Right lobe of liver (tissue), 6 donors: ENCODE measurements around the gene DNAH14. TPM values are rescaled to one million over a fixed set of nuclear protein-coding genes. Genes with fewer than 3 reads are reported as not detected.

Source experiments
- ATAC-seq, 4 donors: fragments of 200-7000 bp; cut with Tn5 transposase; one replicate each; pipeline ENCODE4 v1.9.1; 2020; ENCODE audit warnings: mild to moderate bottlenecking in 4 of 4, moderate library complexity in 4 of 4
- DNase-seq, 3 donors: peaks; one replicate each; pipeline ENCODE4 v3.0.0-alpha.2; 2020
- H3K27ac ChIP-seq, 3 donors: fragments of 200-600 bp; one replicate each; pipeline ENCODE4 v1.8.0; 2022
- H3K27me3 ChIP-seq, 2 donors: fragments of 200-600 bp; one replicate each; pipeline ENCODE4 v1.8.0; 2022
- H3K36me3 ChIP-seq, 4 donors: fragments of 200-600 bp; sonication (generic) in 1 of 4; one replicate each; pipeline versions ENCODE4 v1.5.1 to v1.8.0; 2017 to 2022; ENCODE audit warnings: control low read depth in 1 of 4
- H3K4me1 ChIP-seq, 4 donors: fragments of 200-600 bp; sonication (generic) in 1 of 4; one replicate each; pipeline versions ENCODE4 v1.5.1 to v1.8.0; 2017 to 2022; ENCODE audit warnings: control low read depth in 1 of 4
- H3K4me3 ChIP-seq, 3 donors: fragments of 200-600 bp; one replicate each; pipeline ENCODE4 v1.8.0; 2022
- H3K9me3 ChIP-seq, 4 donors: fragments of 200-600 bp; sonication (generic) in 1 of 4; one replicate each; pipeline versions ENCODE4 v1.5.1 to v1.8.0; 2017 to 2022; ENCODE audit warnings: control low read depth in 1 of 4
- POLR2A ChIP-seq: fragments of 450-650 bp; IDR thresholded peaks from one replicate; pipeline ENCODE4 v1.6.1; 2017; ENCODE audit warnings: antibody characterized with exemption, mild to moderate bottlenecking
- WGBS: methylation state at CpG from one replicate; pipeline ENCODE4 v1.1.6; 2018; ENCODE audit warnings: low coverage, low lambda C conversion rate; ENCODE audit not compliant: insufficient coverage; ENCODE audit errors: missing lambda C conversion rate; 5-methylcytosine and 5-hydroxymethylcytosine counted together
- intact Hi-C, 2 donors: fragments of 100-400 bp; cut with DNase I; formaldehyde crosslinking; loops; one replicate each; pipeline versions ENCODE4 v1.11.2 to v1.14.1; 2022
- total RNA-seq, 6 experiments: library from RNA; depleted of rRNA in 2 of 6; stranded (reverse); fragments of >200 nt in 2 of 6; fragmentation: NEBNext Ultra II Directional in 3 of 6; extraction: Animal tissue kit (Norgen Biotek cat#: 25700) in 3 of 6; gene quantifications; one replicate each; pipeline versions ENCODE4 v1.1.0 to v1.2.4, GENCODE V29; 2016 to 2023
- TF ChIP-seq, protein P1 (sequence below), 4 donors: fragments of 200-600 bp in 3 of 4; fragments of 450-650 bp in 1 of 4; IDR thresholded peaks; one replicate each; pipeline versions ENCODE4 v1.5.1 to v1.8.0; 2016 to 2022; ENCODE audit warnings: antibody characterized with exemption in 4 of 4, mild to moderate bottlenecking in 2 of 4
- donor health status: DM: no; HTN: yes; CAD: no.
- donor health status: DM: no; HTN: no; CAD: no.
- donor health status: DM: no; HTN: no; CAD: no.
- donor health status: DM: no; HTN: yes; CAD: no.
- donor health status: DM: no; HTN: yes; CAD: no.

The DNAH14 gene
- total RNA-seq, 6 experiments from 2014 or later = 8.0 to 17.1 (median 9.7) TPM

DNA sequence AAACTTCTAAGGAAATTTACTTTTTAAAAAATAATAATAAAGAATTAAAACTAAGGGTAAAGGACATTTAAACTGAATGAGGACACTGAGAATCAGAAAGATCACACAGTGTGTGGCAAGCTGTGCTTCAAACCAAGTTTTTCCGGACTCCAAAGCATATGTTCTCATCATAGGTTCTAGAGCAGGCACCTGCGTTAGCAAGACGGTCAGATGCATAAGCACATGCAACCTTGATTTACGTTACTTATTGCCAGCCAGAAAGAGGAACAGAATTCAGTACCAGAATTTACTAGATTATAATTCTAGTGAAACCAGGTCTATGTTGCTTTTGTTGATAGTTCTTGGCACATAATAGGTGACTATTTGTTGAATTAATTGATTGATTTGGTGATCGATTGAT, 504.6 kb downstream of the DNAH14 start:
- Histone ChIP-seq H3K36me3 (no peaks in the 10 kb centered on the region), H3K27ac (no peak overlapping the region), H3K4me1 (peaks cover 0 to 3% (median 0%) of the 10 kb centered on the region in 4 donors), H3K27me3 (no peaks in the 10 kb centered on the region), H3K9me3 (peaks cover 0 to 3% (median 0%) of the 10 kb centered on the region in 4 donors), H3K4me3 (no peak overlapping the region)
- DNase-seq (no peak), ATAC-seq (no peak)
- no peak for TF ChIP-seq POLR2A
- TF ChIP-seq, protein P1, sequence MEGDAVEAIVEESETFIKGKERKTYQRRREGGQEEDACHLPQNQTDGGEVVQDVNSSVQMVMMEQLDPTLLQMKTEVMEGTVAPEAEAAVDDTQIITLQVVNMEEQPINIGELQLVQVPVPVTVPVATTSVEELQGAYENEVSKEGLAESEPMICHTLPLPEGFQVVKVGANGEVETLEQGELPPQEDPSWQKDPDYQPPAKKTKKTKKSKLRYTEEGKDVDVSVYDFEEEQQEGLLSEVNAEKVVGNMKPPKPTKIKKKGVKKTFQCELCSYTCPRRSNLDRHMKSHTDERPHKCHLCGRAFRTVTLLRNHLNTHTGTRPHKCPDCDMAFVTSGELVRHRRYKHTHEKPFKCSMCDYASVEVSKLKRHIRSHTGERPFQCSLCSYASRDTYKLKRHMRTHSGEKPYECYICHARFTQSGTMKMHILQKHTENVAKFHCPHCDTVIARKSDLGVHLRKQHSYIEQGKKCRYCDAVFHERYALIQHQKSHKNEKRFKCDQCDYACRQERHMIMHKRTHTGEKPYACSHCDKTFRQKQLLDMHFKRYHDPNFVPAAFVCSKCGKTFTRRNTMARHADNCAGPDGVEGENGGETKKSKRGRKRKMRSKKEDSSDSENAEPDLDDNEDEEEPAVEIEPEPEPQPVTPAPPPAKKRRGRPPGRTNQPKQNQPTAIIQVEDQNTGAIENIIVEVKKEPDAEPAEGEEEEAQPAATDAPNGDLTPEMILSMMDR (IDR thresholded peaks at IDR 0.05) = no peak
- WGBS = 58% methylated on average over 5 of the region's 5 CpGs
- intact Hi-C loops = no loop called here

DNA sequence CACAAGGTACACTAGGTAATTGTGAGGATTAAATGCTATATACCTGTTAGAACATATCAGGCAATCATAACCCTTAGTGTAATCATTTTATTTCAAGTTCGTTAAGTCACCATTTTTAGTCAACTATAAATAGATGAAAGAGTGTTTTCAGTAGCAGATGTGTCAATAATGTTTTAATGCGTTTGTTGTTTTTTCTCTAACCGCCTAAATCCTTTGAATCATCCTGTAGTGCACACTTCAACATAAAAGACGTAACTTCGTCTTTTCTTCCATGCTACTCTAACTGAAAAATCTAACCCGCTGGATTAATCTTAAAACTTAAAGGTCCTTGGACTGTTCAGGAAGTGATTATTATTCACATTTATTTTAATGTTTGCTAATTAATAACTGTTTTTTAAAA, 505.6 kb downstream of the DNAH14 start:
- 74% methylated on average over 6 of the region's 6 CpGs for WGBS
- no peaks in the 10 kb centered on the region for H3K27me3 ChIP-seq
- intact Hi-C loops = no loop called here
- ATAC-seq = no peak
- no peak overlapping the region for H3K4me3 ChIP-seq
- H3K27ac ChIP-seq = no peak overlapping the region
- no peak for DNase-seq
- no peak for TF ChIP-seq POLR2A
- TF ChIP-seq, protein P1 (IDR thresholded peaks at IDR 0.05) = no peak
- H3K9me3 ChIP-seq = peaks cover 0 to 3% (median 0%) of the 10 kb centered on the region in 4 donors
- H3K4me1 ChIP-seq = peaks cover 0 to 3% (median 0%) of the 10 kb centered on the region in 4 donors
- H3K36me3 ChIP-seq = no peaks in the 10 kb centered on the region

DNA sequence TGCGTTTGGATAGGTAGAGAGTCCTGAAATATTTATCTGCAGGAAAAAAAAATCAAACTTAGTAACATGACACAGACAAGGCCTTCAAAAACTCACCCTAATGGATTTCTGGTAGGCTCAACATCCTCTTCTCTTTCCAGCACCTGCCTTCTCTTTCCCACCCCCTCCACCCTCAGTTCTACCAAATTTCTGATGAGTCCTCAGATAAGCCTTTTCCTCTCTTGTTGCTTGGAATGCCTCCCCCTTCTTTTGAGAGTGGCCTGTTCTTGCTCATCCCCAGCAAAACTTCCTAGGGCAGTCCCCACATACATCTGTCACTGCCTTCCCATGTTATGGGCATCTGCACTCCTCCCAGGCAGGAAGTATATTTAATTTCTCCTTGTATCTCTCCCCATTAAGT, 506.0 kb downstream of the DNAH14 start:
- DNase-seq = no peak
- no peak overlapping the region for H3K27ac ChIP-seq
- 77% methylated on average over 1 of the region's 1 CpG for WGBS
- ATAC-seq = no peak
- peaks cover 0 to 7% (median 1%) of the 10 kb centered on the region in 4 donors for H3K4me1 ChIP-seq
- peaks cover 0 to 3% (median 0%) of the 10 kb centered on the region in 4 donors for H3K9me3 ChIP-seq
- TF ChIP-seq, protein P1 (IDR thresholded peaks at IDR 0.05) = no peak
- TF ChIP-seq POLR2A = no peak
- no peaks in the 10 kb centered on the region for H3K36me3 ChIP-seq
- no peak overlapping the region for H3K4me3 ChIP-seq
- H3K27me3 ChIP-seq = no peaks in the 10 kb centered on the region
- intact Hi-C loops = no loop called here

DNA sequence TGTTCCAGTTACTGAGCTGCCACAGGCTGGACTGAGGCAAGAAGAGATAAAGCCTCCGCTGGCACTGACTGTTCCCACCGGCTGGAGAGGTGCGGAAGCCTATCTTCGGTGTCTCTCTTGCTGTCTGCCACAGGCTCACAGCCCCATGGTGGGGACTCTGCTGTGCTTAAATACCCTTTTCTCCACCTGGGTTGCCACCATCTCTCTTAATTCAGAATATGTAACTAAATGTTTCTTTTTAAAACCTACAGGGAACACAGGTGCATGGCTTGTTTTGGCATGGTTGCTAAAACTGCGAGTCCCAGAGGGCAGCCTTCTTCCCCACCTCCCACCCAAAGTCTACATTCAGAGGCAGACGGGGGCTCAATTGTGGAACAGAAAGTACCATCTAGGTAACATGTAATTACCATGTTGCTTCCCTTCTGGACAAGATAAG, 506.5 kb downstream of the DNAH14 start:
- Histone ChIP-seq H3K27ac (no peak overlapping the region), H3K27me3 (no peaks in the 10 kb centered on the region), H3K9me3 (peaks cover 0 to 3% (median 0%) of the 10 kb centered on the region in 4 donors), H3K36me3 (no peaks in the 10 kb centered on the region), H3K4me1 (peaks cover 0 to 12% (median 4%) of the 10 kb centered on the region in 4 donors), H3K4me3 (no peak overlapping the region)
- TF ChIP-seq POLR2A = no peak
- TF ChIP-seq, protein P1 (IDR thresholded peaks at IDR 0.05) = no peak
- WGBS = 71% methylated on average over 5 of the region's 6 CpGs
- intact Hi-C loops = no loop called here
- no peak for DNase-seq
- no peak for ATAC-seq
